Fibroblast of pulmonary artery (primary cell): ENCODE data around the gene ATP10D.

Experiments
- DNase-seq: peaks from one replicate; pipeline ENCODE4 v3.0.0-alpha.2; 2010; ENCODE audit warnings: low read depth
- H3K4me3 ChIP-seq: replicated peaks from 2 replicates; pipeline ENCODE4 v1.5.1; 2011; ENCODE audit warnings: low read depth, mild to moderate bottlenecking, control low read depth, low read length, moderate library complexity
- TF ChIP-seq, protein P1 (sequence below): IDR thresholded peaks from 2 replicates; pipeline ENCODE4 v1.5.1; 2011; ENCODE audit warnings: mild to moderate bottlenecking, control low read depth, low read length, inconsistent platforms; ENCODE audit errors: missing control alignments

Gene ATP10D

DNA sequence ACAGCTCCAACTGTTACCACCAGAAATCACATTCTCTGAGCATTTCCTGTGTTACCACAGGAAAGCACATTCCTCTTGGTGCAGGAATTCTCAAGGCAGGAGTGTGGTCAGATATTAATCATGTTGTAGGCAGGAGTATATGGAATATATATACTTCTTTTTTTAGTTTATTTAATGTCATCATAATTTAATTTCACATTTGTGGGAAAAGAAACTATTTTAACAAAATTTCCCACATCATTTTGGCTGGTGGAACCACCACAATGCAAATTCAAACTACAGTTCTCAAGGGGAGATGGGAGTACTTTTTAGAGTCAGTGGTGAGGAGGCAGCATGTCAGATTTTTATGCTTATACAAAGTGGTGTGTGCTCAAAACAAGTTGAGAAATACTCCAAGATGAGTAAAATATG lies 139.0 kb downstream of the ATP10D start:
- H3K4me3 ChIP-seq, result no peak overlapping the region
- TF ChIP-seq, protein P1, sequence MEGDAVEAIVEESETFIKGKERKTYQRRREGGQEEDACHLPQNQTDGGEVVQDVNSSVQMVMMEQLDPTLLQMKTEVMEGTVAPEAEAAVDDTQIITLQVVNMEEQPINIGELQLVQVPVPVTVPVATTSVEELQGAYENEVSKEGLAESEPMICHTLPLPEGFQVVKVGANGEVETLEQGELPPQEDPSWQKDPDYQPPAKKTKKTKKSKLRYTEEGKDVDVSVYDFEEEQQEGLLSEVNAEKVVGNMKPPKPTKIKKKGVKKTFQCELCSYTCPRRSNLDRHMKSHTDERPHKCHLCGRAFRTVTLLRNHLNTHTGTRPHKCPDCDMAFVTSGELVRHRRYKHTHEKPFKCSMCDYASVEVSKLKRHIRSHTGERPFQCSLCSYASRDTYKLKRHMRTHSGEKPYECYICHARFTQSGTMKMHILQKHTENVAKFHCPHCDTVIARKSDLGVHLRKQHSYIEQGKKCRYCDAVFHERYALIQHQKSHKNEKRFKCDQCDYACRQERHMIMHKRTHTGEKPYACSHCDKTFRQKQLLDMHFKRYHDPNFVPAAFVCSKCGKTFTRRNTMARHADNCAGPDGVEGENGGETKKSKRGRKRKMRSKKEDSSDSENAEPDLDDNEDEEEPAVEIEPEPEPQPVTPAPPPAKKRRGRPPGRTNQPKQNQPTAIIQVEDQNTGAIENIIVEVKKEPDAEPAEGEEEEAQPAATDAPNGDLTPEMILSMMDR, result no peak
- peak; percentile 85 for DNase-seq

- TF ChIP-seq, protein P1, result no peak
- H3K4me3 ChIP-seq, result no peak overlapping the region
- no peak for DNase-seq
Observed at GRCh38 chr4:47631161-47631560, 146.1 kb downstream of the ATP10D start.

DNA sequence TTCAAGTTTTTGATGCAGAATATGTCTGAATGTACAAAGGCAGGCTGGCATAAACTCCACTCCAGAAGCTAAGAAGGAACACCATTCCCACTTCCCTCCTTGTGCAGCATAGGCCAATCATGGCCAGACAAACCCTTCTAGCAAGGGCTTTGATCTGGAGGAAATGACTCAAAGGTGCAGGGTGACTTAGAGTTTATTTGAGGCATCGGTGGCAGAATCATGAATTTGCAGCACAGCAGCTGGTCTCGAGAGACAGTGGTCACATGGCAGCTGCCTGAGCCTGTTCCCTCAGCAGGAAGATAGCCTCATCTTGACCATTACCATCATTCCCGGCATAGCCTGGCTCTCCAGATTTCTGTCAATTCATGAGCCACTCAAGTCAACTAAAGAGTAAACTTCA lies 154.5 kb downstream of the ATP10D start:
- TF ChIP-seq, protein P1, result no peak
- no peak overlapping the region for H3K4me3 ChIP-seq
- peak; percentile 33 for DNase-seq

DNA sequence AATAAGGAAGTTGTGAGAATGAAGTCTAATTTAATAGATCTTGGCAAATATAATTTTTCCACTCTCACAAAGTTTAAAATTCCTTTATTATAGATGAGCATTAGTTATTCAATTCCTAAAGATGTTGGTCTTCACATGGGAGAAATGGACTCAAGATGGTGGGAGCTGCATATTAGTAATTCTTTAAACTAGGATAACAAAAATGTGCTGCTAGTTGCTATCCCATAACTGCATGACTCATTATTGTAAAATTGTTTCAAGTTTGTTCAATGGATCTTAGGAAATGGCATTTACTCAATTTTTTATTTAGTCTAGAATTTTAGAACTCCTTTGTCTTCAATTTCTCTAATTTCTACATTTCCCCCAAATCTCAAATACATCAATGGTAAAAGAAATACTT lies 155.8 kb downstream of the ATP10D start:
- H3K4me3 ChIP-seq, result no peak overlapping the region
- TF ChIP-seq, protein P1, result no peak
- DNase-seq, result peak; percentile 31

DNA sequence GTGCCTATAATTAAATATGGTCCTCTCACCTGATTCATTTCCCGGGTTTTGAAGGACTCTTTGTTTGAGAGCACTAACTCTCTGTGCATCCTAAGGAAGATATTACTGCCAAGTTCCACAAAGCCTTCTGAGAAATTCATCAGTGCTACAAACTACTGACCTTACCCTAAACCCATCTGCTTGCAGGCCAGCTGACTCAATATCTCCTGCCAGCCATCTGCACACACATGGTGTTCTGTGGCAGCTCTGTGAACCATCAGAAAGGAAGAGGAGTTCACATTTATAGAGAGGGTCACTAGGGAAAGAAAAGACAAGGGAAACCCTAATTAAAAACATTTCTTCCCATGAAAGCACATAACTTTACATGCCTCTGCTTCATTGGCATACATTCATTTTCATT lies 156.7 kb downstream of the ATP10D start:
- DNase-seq, result no peak
- TF ChIP-seq, protein P1, result no peak
- no peak overlapping the region for H3K4me3 ChIP-seq

- no peak overlapping the region for H3K4me3 ChIP-seq
- TF ChIP-seq, protein P1, result no peak
- DNase-seq, result no peak
Observed at GRCh38 chr4:47642191-47642830, 157.2 kb downstream of the ATP10D start.
